Stimulated activated CD4-positive, alpha-beta T cell treated with anti-CD3 and anti-CD28 coated beads, TNF-alpha, amount 100 ng/mL, for 1 hour (primary cell): Measurements from ENCODE around the gene ARL8A.
A peak's percentile ranks its signal among the peaks of the same experiment; 100 is the strongest.
"Not testable (repeated sequence)": the region's sequence is repeated elsewhere in the genome, so short reads cannot be mapped to it uniquely, and the experiment has no call there.

Experiments
- DNase-seq, 3 donors: peaks; one replicate each; pipeline ENCODE4 v3.0.0-alpha.2; 2020; ENCODE audit warnings: low read depth in 3 of 3, low spot score in 1 of 3

The ARL8A gene

DNA sequence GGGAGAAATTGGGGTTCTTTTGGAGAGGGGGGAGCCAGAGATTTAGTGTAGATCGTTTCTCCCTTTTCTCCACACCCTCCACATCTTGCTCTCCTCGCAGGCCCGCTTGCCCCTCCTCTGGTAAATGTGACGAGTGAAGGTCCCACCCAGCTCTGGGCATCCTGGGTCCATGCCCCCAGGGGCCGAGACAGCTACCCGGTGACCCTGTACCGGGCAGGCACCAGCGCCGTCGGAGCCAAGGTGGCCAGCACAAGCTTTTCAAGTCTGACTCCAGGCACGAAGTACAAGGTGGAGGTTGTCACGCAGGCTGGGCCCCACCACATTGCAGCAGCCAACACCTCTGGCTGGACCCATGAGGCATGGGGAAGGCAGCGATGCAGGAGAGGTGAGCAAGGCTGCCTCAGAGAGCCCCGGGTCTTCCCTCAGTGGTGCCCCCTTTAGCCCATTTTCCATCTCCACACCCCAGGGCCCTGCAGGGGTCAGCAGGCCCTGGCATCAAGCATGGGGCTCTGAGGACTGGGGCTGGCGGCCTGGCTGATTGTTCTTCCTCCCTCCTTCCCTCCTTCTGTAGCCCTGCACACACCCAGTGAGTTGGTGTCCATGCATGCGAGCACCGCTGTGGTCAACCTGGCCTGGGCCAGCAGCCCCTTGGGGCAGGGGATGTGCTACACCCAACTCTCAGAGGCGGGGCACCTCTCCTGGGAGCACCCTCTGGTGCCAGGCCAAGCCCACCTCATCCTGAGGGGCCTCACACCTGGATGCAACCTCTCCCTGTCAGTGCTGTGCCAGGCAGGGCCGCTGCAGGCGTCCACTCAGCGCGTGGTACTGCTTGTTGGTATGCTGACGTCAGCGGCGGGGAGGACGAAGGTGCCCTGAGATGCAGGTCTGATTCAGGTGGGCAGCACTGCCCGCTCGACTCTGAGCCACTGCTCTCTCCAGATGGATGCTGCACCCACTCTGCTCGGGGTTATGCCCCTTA, 32.7 kb upstream of the ARL8A start:
- DNase-seq: no peak

DNA sequence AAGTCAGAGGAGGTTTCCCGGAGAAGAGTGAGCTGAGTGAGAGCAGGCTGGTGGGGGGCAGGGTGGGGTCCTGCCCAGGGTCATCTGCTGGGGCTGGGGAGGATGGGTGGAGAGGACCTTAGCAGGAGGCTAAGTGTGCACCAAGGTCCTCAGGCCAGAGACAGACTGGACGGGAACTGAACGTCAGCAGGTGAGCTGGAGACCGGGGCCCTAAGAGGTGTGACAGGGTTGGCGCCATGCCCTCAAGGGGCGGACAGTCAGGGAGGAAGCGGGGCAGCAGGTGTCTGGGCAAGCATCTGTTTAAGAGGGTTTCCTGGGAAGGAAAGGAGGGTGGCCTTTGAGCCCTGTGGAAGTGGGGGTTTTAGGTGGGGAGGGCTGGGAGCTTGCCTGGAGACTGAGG, 29.5 kb upstream of the ARL8A start:
- DNase-seq: no peak

DNA sequence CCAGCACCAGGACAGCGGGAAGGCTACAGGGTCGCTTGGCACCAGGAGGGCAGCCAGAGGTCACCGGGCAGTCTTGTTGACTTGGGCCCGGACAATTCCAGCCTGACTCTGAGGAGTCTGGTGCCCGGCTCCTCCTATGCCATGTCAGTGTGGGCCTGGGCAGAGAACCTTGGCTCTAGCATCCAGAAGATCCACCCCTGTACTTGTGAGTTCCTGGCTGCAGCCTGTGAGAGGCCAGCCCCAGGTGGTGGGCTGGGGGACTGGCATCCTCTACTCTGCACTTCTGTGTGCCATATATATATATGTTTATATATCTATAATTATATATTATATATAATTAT, 27.4 kb upstream of the ARL8A start:
- DNase-seq: no peak

DNA sequence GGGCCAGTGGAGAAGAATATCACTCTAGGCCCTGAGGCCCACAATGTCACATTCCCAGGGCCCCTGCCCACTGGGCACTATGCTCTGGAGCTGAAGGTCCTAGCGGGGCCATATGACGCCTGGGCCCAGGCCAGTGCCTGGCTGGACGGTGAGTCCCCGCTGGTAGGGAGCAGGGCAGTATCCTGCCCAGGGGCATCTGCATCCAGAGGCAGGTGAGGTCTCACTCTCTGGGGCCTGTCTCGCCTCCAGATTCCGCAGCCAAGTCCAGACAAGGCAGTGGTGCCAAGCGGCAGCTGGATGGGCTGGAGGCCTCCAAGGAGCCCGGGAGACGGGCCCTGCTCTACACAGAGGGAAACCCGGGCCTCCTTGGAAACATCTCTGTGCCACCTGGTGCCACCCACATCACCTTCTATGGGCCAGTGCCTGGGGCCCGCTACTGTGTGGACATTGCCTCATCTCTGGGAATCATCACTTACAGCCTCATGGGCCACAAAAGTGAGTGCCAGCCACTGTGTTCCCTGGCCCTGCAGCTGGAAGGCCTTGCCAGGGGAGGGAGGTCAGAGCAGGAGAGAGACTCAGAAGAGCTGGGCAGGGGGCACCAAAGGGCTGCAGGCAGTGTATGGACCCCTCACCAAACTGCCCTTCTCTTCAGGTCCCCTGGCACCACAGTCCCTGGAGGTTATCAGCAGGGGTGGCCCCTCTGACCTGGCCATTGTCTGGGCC, 26.9 kb upstream of the ARL8A start:
- DNase-seq: no peak

DNA sequence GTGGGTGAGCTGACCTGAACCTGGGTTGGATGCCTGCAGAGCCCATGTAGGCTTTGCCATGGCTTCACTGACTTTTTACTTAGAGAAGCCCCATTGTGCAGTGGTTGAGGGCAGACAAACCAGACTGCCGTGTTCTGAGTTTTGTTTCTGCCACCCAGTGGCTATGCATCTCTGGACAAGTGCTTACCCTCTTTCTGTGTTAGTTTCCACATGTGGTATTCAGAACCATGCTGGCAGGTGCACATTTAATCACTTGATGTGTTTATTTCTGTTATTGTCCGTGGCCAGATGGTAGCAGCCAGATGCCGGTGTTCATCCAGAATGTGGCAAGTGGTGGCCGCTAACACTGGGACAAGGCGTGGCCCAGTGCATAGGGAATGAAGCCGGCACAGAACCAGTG, 26.2 kb upstream of the ARL8A start:
- no peak for DNase-seq

DNA sequence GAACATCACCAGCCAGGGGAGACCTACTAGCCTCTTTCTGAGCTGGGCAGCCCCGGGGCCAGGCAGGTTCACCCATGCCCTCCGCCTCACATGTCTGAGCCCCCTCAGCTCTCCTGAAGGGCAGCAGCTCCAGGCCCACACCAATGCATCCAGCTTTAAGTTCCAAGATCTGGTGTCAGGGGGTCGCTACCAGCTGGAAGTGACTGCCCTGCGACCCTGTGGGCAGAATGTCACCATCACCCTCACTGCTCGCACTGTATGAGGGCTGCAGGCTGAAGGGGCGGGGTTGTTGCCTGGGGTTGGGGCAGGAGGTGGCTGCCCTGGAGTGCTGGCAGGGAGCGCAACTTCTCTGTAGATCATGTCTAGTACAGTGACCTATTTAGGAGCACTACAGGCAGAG, 24.3 kb upstream of the ARL8A start:
- DNase-seq: no peak

DNA sequence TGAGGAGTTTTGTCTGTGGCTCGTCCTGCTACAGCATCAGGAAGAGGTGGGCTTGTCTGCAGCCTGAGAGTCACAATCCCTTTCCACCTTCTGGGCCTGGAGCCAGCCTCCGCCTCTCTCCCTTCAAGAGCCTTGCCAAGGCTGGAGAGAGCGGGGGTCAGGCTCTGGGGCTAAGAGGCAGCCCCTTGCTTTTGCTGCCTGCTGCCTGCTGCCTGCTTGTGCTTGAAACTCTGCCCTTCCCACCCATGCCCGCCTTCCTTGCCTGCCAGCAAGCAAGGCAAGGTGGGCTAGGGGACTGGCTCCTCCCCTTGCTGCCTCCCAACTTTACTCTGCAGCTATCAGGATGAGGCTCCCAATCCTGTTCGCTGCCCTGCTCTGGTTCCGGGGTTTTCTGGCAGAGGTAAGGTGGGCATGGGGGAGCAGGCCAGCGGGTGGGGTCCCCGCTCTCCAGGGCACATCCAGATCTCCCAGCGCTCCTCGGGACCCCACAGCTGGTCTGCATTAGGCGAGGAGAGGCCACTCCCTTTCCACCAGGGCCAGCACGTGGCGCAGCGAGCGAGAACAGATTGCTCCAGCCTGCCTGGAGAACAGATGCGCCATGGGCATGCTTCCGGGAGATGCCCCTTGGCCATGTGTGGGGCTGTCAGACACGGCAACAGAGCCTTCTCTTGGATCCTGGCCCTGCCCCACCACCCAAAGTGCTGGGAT, 23.3 kb upstream of the ARL8A start:
- no peak for DNase-seq

DNA sequence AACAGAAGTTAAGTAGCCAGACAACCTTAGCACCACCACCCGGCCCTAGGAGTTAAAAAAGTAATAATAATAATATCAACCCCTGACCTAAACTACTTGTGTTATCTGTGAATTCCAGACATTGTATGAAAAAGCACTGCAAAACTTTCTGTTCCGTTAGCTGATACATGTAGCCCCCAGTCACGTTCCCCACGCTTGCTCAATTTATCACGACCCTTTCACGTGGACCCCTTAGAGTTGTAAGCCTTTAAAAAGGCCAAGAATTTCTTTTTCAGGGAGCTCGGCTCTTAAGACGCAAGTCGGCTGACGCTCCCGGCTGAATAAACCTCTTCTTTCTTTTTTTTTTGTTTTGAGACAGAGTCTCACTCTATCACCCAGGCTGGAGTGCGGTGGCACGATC, 22.5 kb upstream of the ARL8A start:
- not testable (repeated sequence) for DNase-seq

DNA sequence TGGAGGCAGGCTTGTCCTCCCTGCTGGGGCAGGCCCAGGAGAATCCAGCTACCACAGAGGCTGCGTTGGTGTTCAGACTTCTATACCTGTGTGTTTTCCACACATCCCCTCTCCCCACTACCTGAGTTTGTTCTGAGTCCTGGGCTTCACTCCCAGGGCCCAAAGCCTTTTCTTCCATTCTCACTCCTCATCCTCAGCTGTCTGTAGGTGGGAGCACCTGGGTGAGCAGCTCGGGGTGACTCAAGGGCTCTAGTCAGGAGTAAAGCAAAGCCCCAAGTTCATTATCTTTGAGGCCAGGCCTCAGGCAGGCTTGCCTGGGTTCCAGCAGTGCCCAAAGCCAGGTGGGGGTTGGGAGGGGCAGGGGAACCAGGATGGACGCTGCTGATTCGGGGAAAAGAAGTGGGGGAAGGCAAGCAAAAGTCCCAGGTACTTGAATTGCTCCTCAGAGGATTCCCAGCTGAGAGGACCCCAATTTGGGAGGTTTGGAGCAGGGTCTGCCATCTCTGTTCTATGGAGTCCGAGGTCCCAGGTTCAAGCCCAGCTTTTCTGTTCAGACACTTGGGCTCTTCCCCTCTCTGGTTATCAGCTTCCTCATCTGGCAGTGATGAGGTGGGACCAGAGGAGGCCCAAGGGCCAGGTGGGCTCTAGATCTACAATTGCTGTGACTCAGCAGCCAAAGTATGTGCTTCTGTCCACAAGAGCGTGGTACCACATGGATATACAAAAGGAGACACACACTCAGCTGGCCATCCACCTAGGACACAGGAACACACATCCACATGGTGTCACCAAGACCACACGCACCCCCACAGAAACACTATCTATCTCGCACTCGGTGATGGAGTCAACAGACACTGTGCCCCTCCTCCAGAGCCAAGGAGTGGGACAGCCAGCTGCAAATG, 21.7 kb upstream of the ARL8A start:
- no peak for DNase-seq

DNA sequence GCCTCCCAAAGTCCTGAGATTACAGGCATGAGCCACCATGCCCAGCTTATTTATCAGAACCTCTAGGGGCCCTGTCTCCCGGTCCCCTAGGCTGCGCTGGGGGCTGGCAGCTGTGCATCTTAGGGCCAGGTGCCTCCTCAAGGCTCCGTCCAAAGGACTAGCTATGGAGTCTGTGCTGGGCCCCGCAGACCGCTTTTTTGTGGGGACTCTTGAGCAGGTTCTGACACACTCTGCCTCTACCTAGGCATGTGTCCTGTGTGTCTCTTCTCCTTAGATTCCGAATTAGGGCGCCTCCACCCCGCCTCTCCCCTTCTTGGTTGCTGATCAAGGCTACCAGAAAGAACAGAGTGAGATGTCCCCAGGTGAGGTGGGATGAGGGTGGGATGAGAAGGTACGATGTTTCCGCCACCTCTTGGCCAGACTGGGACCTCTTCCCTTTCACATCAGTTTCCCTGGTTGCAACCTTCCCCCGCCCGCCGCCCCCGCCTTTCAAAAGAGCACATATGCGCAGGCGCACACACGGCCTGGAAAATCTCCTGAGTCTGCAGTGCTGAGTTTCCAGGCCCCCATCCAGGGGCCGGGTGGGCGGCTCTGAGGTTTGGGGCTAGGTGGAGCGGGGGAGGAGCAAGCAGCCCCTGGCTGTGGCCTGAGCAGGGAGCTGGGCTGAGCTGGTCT, 20.9 kb upstream of the ARL8A start:
- DNase-seq: no peak

DNA sequence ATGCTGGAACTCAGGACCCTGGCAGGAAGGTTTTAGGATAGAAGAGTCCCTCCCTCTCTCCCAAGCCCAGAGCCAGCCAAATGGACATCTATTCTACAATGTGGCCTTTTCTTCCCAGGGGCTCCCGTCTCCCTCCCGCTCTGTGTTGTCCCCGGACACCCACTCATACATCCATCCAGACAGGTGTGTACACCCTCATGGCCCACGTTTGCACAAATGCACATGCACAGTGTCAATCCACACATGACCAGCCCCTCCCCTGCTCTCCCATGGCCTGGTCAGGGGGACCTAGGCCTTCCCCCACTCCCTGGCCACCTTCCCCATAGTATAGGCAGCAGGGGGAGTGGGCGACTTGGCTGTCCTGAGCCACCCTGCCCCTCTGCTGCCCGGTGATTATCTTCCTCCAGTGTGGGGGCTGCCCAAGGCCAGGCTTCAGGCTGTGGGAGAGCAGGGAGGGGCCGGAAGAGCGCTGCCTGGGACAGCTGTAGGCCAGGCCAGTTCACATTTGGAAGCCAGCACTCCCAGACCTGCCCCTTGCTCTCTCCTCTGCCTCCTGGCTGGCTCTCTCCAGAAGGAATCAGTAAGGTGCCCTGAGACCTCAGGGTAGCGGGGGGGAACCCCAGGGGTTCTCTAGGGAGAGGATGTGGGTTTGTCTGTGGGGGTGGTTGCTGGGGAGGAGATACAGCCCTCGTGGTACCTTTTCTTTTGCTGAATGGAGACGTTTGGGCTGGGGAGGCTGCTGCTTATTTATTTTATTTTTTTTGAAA, 19.9 kb upstream of the ARL8A start:
- DNase-seq: peak in 2 of 3 donors; percentile 47 to 55

DNA sequence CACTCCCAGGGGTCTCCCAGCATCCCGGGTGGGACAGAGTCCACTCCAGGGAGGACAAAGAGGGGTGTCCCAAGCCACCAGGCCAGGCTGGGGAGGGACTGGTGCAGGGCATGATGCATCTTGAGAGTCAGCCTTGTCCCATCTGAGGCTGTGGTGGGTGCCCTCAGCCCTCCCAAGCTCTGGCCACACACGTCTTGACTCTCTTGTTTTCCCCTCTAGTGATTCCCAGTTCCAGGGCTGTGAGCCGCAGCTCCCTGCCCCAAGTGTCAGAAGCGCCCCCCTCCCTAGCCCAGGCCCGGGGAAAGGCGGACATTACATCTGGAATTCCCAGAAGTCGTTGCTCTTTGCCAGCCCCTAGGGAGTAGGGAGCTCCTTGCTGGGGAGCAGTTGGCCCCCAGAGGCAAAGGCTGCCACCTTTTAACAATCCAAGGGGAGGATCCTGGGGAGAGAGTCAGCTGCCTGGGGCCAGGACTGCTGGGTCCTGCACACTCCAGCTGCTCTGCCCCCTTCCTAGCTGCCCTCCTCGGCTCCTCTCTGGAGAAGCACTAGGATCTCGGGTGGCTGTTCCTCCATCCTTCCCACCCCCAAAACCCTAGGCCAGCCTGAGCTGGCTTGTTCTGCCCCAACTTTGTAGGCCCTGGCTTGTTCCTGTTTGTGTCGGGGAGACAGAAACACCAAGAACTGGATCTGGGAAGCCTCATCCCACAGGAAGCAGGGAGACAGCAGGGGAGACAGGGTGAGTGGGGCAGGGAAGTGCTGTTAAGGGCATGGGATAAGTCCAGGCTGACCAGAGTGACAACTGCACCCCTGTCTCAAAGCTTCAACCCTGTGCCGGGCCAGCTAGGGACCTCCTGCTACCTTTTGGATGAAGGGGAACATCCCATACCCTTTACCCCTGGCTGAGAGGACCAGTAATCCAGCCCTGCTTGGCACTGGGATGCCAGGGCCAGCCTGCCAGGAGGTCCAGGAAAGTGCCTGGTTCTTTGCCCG, 19.0 kb upstream of the ARL8A start:
- DNase-seq: no peak

DNA sequence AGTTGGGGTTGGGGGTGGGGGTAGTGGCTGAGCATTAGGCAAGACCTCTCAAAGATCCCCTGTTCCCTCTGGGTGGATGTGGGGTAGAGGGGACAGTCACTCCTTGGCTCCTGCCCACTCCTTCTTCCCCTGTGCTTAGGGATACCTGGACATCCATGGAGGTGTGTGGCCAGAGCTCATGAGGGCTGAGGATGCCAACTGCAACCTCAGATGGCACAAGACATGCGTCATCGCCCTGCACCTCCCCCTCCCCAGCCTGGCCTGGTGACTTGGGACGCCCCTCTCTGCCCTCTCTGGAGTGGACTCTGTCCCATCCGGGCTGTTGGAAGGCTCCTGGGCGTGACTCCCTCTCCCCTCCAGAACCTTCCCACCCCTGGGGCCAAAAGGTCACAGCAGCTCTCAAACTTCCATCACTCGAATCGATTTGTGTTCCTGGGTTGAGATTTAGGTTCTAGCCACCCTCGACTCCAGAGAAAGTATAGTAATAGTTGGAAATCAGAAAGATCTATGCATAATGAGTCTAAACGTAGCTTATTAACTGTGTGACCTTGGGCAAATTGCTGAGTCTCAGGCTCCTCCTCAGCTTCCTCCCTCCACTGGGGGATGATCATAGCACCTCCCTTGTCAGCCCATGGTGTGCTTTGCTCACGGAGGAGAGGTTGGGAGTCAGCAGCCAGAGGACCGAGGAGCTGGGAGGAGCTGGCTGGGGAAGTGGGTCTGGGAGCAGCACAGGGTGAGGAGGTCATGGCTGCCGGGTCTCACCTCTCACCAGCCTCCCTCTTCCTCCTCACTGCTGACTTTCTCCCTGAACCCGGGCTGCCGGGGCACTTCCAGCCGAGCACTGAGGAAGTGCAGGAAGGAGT, 18.1 kb upstream of the ARL8A start:
- no peak for DNase-seq

DNA sequence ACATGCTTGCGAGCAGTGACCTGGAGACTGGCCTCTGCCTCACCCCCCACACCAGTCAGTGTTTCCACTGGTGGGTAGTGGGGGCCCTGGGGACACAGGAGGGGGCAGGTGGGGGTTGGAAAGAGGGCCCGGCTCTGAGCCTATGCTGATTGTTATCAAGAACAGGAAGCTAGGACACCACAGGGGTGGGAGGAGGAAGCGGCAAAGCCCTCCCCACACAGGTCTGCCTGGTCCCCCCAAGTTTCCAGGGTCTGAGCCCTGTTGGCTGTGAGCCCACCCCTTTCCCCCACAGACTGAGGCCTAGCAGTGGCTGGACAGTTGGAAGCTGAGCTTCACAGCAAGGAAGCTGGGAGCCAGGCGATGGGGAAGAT, 17.5 kb upstream of the ARL8A start:
- DNase-seq: peak in 1 of 3 donors; percentile 27

DNA sequence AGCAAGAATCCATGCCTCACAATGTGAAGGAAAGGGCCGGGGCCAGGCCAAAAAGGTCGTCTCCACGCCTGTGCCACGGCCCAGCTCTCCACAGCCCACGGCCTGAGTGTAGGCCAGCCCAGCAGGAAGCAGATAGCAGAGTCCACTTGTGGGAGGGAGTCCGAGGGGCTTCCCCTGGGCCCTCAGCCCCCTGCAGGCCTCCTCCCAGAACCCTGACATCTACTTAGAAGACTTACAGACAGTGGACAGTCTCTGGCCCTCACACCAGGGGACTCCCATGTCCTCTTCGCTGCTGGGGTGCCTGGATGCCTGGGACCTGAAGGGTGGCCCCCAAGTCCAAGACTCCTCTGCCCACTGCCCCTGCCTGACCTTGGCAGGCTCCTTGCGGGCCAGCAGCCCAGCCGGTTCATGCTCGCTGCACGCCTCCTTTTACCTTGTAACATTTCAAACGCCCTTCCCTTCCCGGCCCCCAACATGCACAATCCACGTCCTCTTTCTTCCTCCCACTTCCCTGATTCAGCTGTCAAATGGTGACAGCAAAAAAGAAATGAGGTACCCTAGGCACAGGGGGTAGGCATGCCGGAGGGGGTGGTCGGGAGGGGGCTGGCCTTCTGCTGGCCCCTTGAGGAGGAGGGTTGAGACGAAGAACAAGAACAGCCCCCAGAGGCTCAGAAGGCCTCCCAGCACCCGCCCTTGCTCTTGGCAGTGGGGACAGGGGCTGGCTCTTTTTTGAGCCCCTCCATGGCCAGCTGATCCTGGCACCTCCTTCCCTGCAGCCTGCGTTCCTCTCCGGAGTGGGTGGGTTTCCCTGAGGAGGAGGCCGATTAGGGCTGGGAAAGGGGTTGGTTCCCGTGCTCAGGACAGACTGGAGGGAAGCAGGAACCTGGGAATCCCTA, 16.9 kb upstream of the ARL8A start:
- no peak for DNase-seq

DNA sequence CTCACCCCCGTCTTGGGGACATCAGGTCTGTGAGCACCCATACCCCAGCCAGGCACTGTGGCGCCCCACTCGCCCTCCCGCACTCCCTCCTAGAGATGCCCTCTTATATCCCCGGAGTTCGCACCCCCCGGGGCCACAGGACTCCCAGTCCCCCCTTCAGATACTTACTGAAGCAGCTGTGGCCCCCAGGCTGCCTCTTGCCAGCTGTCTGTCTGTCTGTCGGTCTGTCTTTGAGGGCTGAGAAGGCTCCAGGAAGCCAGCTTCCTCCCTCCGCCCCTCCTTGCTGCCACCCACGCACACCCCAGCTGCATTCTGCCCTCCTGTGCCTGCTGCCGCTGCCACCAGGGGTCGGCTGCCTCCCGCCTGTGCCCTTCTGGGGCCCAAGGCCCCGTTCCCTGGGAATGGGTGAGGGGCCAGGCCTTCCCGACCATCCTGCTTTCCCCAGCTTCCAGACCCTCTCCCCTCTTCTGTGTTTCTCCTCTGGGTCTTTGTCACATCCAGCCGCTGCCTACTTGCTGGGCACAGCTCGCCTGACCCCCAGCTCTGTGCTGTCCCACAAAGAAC, 15.9 kb upstream of the ARL8A start, which contains the start of gene PTPN7:
Gene PTPN7 (minus strand): TSS at position 226 of the 564 bp plus-strand sequence. CDS start 1,200 bp downstream, outside the sequence.
- DNase-seq: peak; percentile 59 to 82 (median 67)
